HFF-Myc (cell line): ENCODE measurements around the gene DTX3.
A peak's percentile ranks its signal among the peaks of the same experiment; 100 is the strongest.

Experiments
- DNase-seq: peaks from one replicate; pipeline ENCODE4 v3.0.0-alpha.2; 2011; ENCODE audit warnings: low read depth; ENCODE audit errors: extremely low read depth
- H3K4me3 ChIP-seq: replicated peaks from 2 replicates; pipeline ENCODE4 v1.5.1; 2011; ENCODE audit warnings: low read depth, mild to moderate bottlenecking, control low read depth, low read length
- CTCF ChIP-seq: IDR thresholded peaks from 2 replicates; pipeline ENCODE4 v1.5.1; 2012; ENCODE audit warnings: mild to moderate bottlenecking, low read depth, low read length, control low read depth; ENCODE audit errors: missing control alignments

Gene DTX3

DNA sequence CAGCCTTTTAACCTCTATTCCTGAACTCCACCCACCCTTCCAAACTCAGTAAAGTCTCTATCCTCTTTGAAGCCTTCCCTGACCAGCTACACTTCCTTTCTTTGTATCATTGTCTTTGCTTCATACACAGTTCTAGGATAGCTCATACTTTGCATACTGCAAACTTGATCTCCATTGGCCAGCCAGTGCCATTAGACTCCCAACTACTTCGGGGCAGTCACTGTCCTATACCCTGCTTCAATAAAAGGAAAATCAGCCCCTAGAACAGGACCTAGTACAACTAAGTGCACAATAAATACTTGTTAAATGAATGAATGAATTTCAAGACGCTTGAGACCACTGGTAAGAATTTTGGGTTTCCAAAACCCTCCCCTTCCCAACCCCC is 14.2 kb upstream of the DTX3 start:
- peak overlapping the region; percentile 74 for H3K4me3 ChIP-seq
- TF ChIP-seq CTCF: no peak
- no peak for DNase-seq

GRCh38 chr12:57590864-57591781 is 13.5 kb upstream of the DTX3 start, which contains the start of gene PIP4K2C:
TSS of gene PIP4K2C (plus strand) at chr12:57591192. CDS start at chr12:57591290, 98 bp downstream.
- no peak for TF ChIP-seq CTCF
- no peak for DNase-seq
- peak within 1 kb of the TSS; percentile 74 for H3K4me3 ChIP-seq

- peak overlapping the region; percentile 74 for H3K4me3 ChIP-seq
- no peak for DNase-seq
- TF ChIP-seq CTCF: no peak
Measured at GRCh38 chr12:57591782-57592325, 12.8 kb upstream of the DTX3 start.

- no peak for TF ChIP-seq CTCF
- no peak overlapping the region for H3K4me3 ChIP-seq
- DNase-seq: no peak
Measured at GRCh38 chr12:57592551-57593165, 12.0 kb upstream of the DTX3 start.

DNA sequence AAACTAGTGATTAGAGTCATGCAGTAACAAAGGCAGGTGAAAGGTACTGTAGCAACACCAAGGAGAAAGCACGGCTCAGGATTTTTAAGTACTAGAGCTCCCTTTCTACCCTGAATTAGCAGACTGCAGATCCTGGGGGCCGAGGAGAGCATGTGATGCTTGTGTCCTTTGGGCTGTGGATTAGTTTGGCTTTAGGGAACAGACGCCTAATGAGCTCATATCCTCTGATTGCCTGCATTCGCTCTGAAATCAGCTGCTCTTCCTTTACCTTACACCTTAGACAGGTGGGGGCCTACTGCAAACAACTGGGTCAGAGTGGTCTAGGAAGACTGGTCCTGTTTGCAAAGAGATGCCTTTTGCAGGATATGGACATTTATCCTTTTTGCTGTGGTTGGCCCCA is 11.4 kb upstream of the DTX3 start:
- DNase-seq: no peak
- H3K4me3 ChIP-seq: no peak overlapping the region
- TF ChIP-seq CTCF: no peak

- no peak overlapping the region for H3K4me3 ChIP-seq
- TF ChIP-seq CTCF: no peak
- no peak for DNase-seq
Measured at GRCh38 chr12:57600395-57600794, 4.2 kb upstream of the DTX3 start.
